ENCODE measurements around the gene NRG3.

GRCh38 chr10:82768040-82768439 lies 893.0 kb downstream of the NRG3 start:
- TF ChIP-seq POLR2A (IDR thresholded peaks at IDR 0.05; ENCODE audit: low read depth, low read length) (no peak), POLR2AphosphoS5 (IDR thresholded peaks at IDR 0.05; ENCODE audit: low read depth, low read length) (no peak)

Data from GM12892 (cell line).